Glutamatergic neuron (in vitro differentiated cells): ENCODE results near the gene BCAR3. TPM values are rescaled to one million over a fixed set of nuclear protein-coding genes. Genes with fewer than 3 reads are reported as not detected.
A peak's percentile ranks its signal among the peaks of the same experiment; 100 is the strongest.

Experiments
- DNase-seq: peaks from one replicate; pipeline ENCODE4 v3.0.0; 2022
- H3K27ac Mint-ChIP-seq: one replicate; pipeline ENCODE4 v1.8.0; 2020; ENCODE audit warnings: mild to moderate bottlenecking, mixed read lengths, inconsistent platforms; ENCODE audit not compliant: unreplicated experiment
- H3K27me3 Mint-ChIP-seq: one replicate; pipeline ENCODE4 v1.8.0; 2020; ENCODE audit warnings: mild to moderate bottlenecking, moderate library complexity, mixed read lengths, inconsistent platforms; ENCODE audit not compliant: unreplicated experiment
- H3K36me3 Mint-ChIP-seq: one replicate; pipeline ENCODE4 v1.8.0; 2020; ENCODE audit warnings: mild to moderate bottlenecking, mixed read lengths, inconsistent platforms; ENCODE audit not compliant: unreplicated experiment
- H3K4me1 Mint-ChIP-seq: one replicate; pipeline ENCODE4 v1.8.0; 2020; ENCODE audit warnings: mild to moderate bottlenecking, low read depth, mixed read lengths, inconsistent platforms; ENCODE audit not compliant: unreplicated experiment
- H3K4me3 Mint-ChIP-seq: one replicate; pipeline ENCODE4 v1.8.0; 2020; ENCODE audit warnings: mild to moderate bottlenecking, mixed read lengths, inconsistent platforms; ENCODE audit not compliant: unreplicated experiment
- H3K9me3 Mint-ChIP-seq: one replicate; pipeline ENCODE4 v1.8.0; 2020; ENCODE audit warnings: mild to moderate bottlenecking, moderate library complexity, mixed read lengths, inconsistent platforms; ENCODE audit not compliant: unreplicated experiment
- total RNA-seq: library from RNA; stranded (reverse); fragmentation: NEBNext Ultra II Directional; extraction: Animal tissue kit (Norgen Biotek cat#: 25700); gene quantifications from one replicate; pipeline ENCODE4 v1.2.1, GENCODE V29; 2021; ENCODE audit not compliant: unreplicated experiment
- TF ChIP-seq, protein P1 (sequence below): fragments of 200-600 bp; sonication (generic); IDR thresholded peaks from one replicate; pipeline ENCODE4 v1.5.0; 2021; ENCODE audit not compliant: partially characterized antibody, unreplicated experiment

Gene BCAR3
- total RNA-seq, 1 donor from 2014 or later, result 12.8 TPM

DNA sequence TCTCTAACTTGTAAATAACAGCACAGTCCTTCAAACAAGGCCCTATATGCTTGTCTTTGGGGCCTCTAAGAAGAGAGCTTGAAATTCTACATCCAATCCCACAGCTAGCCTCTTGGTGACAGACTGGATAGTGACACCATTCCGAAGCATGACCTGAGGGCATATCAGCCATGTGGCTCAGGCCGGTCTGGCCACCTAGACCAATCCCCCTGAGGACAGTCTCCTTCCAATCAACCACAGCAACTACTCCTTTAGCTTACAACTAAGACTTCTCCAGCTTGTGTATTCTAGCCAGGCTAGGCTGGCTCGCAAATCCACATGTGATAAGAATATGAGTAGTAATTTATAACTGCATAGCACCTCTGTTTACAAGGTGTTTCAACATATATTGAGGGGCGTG is 14.0 kb downstream of the BCAR3 start:
- Mint-ChIP-seq H3K36me3 (peaks cover 8% of the 10 kb centered on the region), H3K27me3 (no peaks in the 10 kb centered on the region), H3K4me3 (peak overlapping the region; percentile 78), H3K9me3 (no peaks in the 10 kb centered on the region), H3K4me1 (peaks cover 29% of the 10 kb centered on the region), H3K27ac (peak overlapping the region; percentile 33)
- TF ChIP-seq, protein P1, sequence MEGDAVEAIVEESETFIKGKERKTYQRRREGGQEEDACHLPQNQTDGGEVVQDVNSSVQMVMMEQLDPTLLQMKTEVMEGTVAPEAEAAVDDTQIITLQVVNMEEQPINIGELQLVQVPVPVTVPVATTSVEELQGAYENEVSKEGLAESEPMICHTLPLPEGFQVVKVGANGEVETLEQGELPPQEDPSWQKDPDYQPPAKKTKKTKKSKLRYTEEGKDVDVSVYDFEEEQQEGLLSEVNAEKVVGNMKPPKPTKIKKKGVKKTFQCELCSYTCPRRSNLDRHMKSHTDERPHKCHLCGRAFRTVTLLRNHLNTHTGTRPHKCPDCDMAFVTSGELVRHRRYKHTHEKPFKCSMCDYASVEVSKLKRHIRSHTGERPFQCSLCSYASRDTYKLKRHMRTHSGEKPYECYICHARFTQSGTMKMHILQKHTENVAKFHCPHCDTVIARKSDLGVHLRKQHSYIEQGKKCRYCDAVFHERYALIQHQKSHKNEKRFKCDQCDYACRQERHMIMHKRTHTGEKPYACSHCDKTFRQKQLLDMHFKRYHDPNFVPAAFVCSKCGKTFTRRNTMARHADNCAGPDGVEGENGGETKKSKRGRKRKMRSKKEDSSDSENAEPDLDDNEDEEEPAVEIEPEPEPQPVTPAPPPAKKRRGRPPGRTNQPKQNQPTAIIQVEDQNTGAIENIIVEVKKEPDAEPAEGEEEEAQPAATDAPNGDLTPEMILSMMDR, result no peak
- no peak for DNase-seq

DNA sequence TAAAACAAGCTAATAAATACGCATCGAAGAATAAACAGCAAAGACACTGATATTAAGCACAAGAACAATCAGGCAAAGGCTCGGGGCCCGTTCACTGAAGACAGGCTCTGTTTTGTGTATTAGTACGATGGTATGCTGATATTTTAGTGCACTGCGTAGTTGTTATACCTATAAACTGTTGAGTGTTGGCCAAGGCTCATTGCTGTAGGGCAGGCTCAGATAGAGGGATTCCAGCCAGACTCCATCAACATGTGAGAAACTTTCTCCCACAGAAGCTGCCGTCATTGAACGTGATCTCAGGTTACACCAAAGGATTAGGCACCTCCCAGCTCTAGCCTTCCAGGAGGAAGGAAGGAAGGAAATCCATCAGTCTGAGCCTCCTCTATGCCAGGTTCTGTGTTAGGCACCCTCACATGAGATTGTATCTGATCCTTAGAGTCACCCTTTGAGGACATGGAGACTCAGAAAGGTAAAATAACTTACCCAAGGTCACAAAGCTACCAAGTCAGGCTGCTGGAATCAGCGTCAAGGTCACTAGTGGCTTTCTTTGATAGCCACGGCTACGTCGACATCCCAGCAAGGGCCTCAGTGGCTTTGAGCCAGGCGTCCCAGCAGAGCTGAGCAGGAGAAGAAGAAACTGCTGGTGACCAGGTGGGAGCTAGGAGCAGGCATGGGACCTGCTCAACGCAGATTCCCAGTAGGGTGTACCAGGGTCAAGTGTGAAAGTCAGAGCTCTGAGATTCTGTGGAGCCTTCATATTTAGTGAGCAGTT is 14.8 kb downstream of the BCAR3 start:
- H3K4me3 Mint-ChIP-seq, result peak overlapping the region; percentile 59
- no peak for DNase-seq
- no peaks in the 10 kb centered on the region for H3K27me3 Mint-ChIP-seq
- no peaks in the 10 kb centered on the region for H3K9me3 Mint-ChIP-seq
- H3K36me3 Mint-ChIP-seq, result peaks cover 8% of the 10 kb centered on the region
- no peak overlapping the region for H3K27ac Mint-ChIP-seq
- peaks cover 29% of the 10 kb centered on the region for H3K4me1 Mint-ChIP-seq
- TF ChIP-seq, protein P1, result no peak

DNA sequence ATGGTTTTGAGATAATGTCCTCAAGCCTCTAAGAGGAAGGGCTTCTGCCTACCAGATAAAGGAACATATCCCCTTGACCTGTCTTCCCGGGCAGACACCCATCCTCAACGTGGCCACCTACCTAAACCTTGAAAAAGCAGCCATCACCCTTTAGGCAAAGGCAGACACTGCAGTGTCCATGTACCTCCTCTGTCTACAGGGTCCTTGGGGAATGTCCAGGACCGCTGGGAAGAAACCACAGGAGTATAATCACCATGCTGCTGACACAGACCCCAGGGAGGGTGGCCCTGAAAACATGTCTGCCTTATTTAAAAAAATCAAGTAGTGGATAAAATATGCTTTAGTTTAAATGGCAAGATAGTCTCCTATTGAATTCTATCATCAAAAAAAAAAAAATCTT is 16.6 kb downstream of the BCAR3 start:
- Mint-ChIP-seq H3K27me3 (no peaks in the 10 kb centered on the region), H3K4me3 (no peak overlapping the region), H3K36me3 (peaks cover 8% of the 10 kb centered on the region), H3K4me1 (peaks cover 31% of the 10 kb centered on the region), H3K27ac (no peak overlapping the region), H3K9me3 (no peaks in the 10 kb centered on the region)
- TF ChIP-seq, protein P1, result no peak
- DNase-seq, result no peak

DNA sequence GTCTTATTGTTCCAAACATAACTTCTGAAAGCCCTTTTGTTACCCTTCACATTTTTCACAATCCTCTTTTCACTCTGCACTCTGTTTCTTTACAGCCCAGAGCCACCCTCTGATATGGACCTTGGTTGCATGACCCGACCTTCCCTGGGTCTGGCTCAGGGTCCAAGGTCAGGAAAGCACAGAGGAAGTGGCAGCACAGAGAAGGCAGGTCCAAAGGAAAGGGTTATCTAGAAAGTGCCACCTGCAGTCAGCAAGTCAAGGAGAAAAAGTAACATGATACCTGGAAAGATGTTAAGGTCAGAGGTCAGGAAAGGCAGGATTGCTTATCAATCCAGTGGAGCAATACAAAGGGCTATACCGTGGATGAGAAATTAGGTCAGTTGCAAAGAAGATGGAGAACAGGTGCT is 18.4 kb downstream of the BCAR3 start:
- Mint-ChIP-seq H3K4me3 (no peak overlapping the region), H3K27ac (no peak overlapping the region), H3K36me3 (peaks cover 8% of the 10 kb centered on the region), H3K9me3 (no peaks in the 10 kb centered on the region), H3K27me3 (no peaks in the 10 kb centered on the region), H3K4me1 (peaks cover 25% of the 10 kb centered on the region)
- DNase-seq, result no peak
- TF ChIP-seq, protein P1, result no peak

DNA sequence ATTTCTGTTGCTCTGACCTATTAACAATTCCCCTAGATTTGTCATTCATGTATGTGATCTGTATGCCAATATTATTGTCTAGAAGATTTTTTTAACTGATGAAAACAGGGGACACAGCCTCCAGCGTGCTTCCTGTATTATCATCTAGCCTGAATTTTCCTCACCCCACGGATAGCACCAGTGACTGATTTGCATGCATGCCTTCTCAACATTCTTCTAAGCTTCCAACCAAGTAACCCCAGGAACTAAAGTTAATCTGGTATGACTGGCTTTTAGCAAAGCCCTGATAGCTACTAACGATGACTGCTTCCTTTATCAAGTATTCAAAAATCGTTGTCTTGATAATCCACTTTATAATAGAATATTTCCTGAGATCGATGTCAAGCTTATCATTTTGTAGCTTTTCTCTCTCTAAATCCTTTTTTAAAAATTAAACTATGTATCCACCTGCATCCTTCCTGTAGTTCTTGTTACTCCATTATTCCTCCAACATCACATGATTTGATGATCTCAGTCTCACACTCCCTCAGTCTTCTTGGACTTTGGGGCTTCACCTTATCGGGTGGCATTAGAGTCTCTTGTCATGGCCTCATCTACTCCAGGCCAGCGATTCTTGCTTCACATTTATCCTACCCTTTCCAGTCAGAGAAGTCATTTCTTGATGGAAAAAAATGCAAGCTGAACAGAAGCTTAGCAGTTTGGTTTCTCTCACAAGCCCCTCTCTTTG is 19.0 kb downstream of the BCAR3 start:
- Mint-ChIP-seq H3K4me3 (no peak overlapping the region), H3K27me3 (no peaks in the 10 kb centered on the region), H3K36me3 (peaks cover 8% of the 10 kb centered on the region), H3K4me1 (peaks cover 19% of the 10 kb centered on the region), H3K9me3 (no peaks in the 10 kb centered on the region), H3K27ac (no peak overlapping the region)
- TF ChIP-seq, protein P1, result no peak
- no peak for DNase-seq
